ENCODE measurements around the gene DLK1.
A peak's percentile ranks its signal among the peaks of the same experiment; 100 is the strongest.

Gene DLK1

GRCh38 chr14:100726550-100727085, at the start of gene DLK1:
DLK1 (plus strand) TSS chr14:100726892; CDS start chr14:100727069, 177 bp downstream.
- DNase-seq, result no peak

GRCh38 chr14:100677152-100677551, 49.5 kb upstream of the DLK1 start:
- DNase-seq, result no peak

GRCh38 chr14:100677554-100678468, 48.9 kb upstream of the DLK1 start:
- DNase-seq, result peak in 1 of 2 donors; percentile 39

GRCh38 chr14:100678469-100678828, 48.2 kb upstream of the DLK1 start:
- DNase-seq, result no peak

- DNase-seq, result no peak
These were observed 47.5 kb upstream of the DLK1 start for GRCh38 chr14:100679153-100679552.

- DNase-seq, result no peak
These were observed 46.8 kb upstream of the DLK1 start for GRCh38 chr14:100679707-100680438.

GRCh38 chr14:100680439-100681051, 46.1 kb upstream of the DLK1 start:
- no peak for DNase-seq

GRCh38 chr14:100681111-100681510, 45.6 kb upstream of the DLK1 start:
- DNase-seq, result no peak

- no peak for DNase-seq
These were observed 43.9 kb upstream of the DLK1 start for GRCh38 chr14:100682749-100683148.

- no peak for DNase-seq
These were observed 43.1 kb upstream of the DLK1 start for GRCh38 chr14:100683578-100683977.

GRCh38 chr14:100684154-100684553, 42.5 kb upstream of the DLK1 start:
- no peak for DNase-seq

GRCh38 chr14:100684961-100685360, 41.7 kb upstream of the DLK1 start:
- no peak for DNase-seq

- no peak for DNase-seq
These were observed 39.8 kb upstream of the DLK1 start for GRCh38 chr14:100686858-100687257.

- DNase-seq, result no peak
These were observed 39.3 kb upstream of the DLK1 start for GRCh38 chr14:100687386-100687785.

- no peak for DNase-seq
These were observed 38.6 kb upstream of the DLK1 start for GRCh38 chr14:100688051-100688450.

- DNase-seq, result no peak
These were observed 37.9 kb upstream of the DLK1 start for GRCh38 chr14:100688598-100689461.

- DNase-seq, result no peak
These were observed 36.0 kb upstream of the DLK1 start for GRCh38 chr14:100690672-100691071.

GRCh38 chr14:100691395-100692056, 35.2 kb upstream of the DLK1 start:
- no peak for DNase-seq

GRCh38 chr14:100692256-100692655, 34.4 kb upstream of the DLK1 start:
- no peak for DNase-seq

GRCh38 chr14:100692859-100693558, 33.7 kb upstream of the DLK1 start:
- no peak for DNase-seq

Data from hippocampal formation (tissue), 2 donors.